K562 (cell line): ENCODE measurements around the gene GSK3B. TPM values are rescaled to one million over a fixed set of nuclear protein-coding genes. Genes with fewer than 3 reads are reported as not detected.

Experiments used
- CHD2 ChIP-seq: IDR thresholded peaks from 2 replicates; pipeline ENCODE4 v1.6.1; 2011; ENCODE audit warnings: low read depth, low read length
- CXXC5 ChIP-seq: fragments of 250-450 bp; sonication (Bioruptor Pico); IDR thresholded peaks from 2 replicates; pipeline ENCODE4 v1.8.0; 2022; ENCODE audit warnings: inconsistent platforms, mild to moderate bottlenecking, moderate library complexity
- ESRRA ChIP-seq: fragments of 450-650 bp; IDR thresholded peaks from 2 replicates; pipeline ENCODE4 v1.6.1; 2014; ENCODE audit warnings: low read depth, mild to moderate bottlenecking, moderate library complexity, borderline replicate concordance
- FOS ChIP-seq: IDR thresholded peaks from 3 replicates; pipeline ENCODE4 v1.6.1; 2011; ENCODE audit not compliant: insufficient read length; ENCODE audit errors: extremely low read depth
- HDAC2 ChIP-seq: fragments of 450-650 bp; IDR thresholded peaks from 2 replicates; pipeline ENCODE4 v1.6.1; 2016; ENCODE audit warnings: mild to moderate bottlenecking
- KDM1A ChIP-seq, 2 experiments: fragments of 450-650 bp; IDR thresholded peaks; 2 replicates each; pipeline ENCODE4 v1.6.1; 2016; ENCODE audit warnings: mild to moderate bottlenecking in 2 of 2
- MBD2 ChIP-seq: sonication (generic); IDR thresholded peaks from 2 replicates; pipeline ENCODE4 v1.6.1; 2016; ENCODE audit warnings: low read depth, borderline replicate concordance
- NFRKB ChIP-seq: fragments of 450-650 bp; IDR thresholded peaks from 2 replicates; pipeline ENCODE4 v1.6.1; 2016; ENCODE audit warnings: low read depth
- RAD21 ChIP-seq, 2 experiments: fragments of 250-450 bp in 1 of 2; fragments of 450-650 bp in 1 of 2; sonication (Bioruptor Pico) in 1 of 2; formaldehyde crosslinking in 1 of 2; IDR thresholded peaks in 1 of 2; conservative IDR thresholded peaks in 1 of 2; 2 replicates each; pipeline versions ENCODE4 v1.4.0 to v1.8.0; 2020 to 2022; ENCODE audit warnings: mild to moderate bottlenecking in 2 of 2, moderate library complexity in 1 of 2
- RBBP5 ChIP-seq: fragments of 200-600 bp; sonication (generic); IDR thresholded peaks from 2 replicates; pipeline ENCODE4 v1.6.1; 2012; ENCODE audit warnings: borderline replicate concordance, mild to moderate bottlenecking, low read length, control low read depth, inconsistent platforms; ENCODE audit not compliant: insufficient read depth, poor library complexity, severe bottlenecking
- RCOR1 ChIP-seq, 2 experiments: IDR thresholded peaks; 2 replicates each; pipeline ENCODE4 v1.6.1; 2012; ENCODE audit warnings: low read depth in 2 of 2, low read length in 2 of 2, borderline replicate concordance in 1 of 2, improper control_type of control experiment in 1 of 2
- SOX6 ChIP-seq: fragments of 450-650 bp; IDR thresholded peaks from 2 replicates; pipeline ENCODE4 v1.6.1; 2014; ENCODE audit warnings: mild to moderate bottlenecking
- TBP ChIP-seq: optimal IDR thresholded peaks from 2 replicates; pipeline ENCODE3; 2011; ENCODE audit warnings: low read depth, low read length, improper control_type of control experiment
- TCF3 ChIP-seq: sonication (generic); formaldehyde crosslinking; IDR thresholded peaks from 2 replicates; pipeline ENCODE4 v1.4.0; 2020; ENCODE audit warnings: mild to moderate bottlenecking, missing genetic modification reagents
- U2AF1 ChIP-seq: fragments of 200-400 bp; formaldehyde crosslinking; optimal IDR thresholded peaks from 2 replicates; pipeline ENCODE3; 2017; ENCODE audit warnings: mild to moderate bottlenecking, low read depth, low read length, moderate library complexity
- ZEB2 ChIP-seq: fragments of 450-650 bp; IDR thresholded peaks from 2 replicates; pipeline ENCODE4 v1.6.1; 2016
- ZNF197 ChIP-seq: fragments of 200-800 bp; sonication (Bioruptor generic); IDR thresholded peaks from 2 replicates; pipeline ENCODE4 v1.6.1; 2016; ENCODE audit warnings: low read depth, missing genetic modification characterization, missing compliant biosample characterization
- ZNF24 ChIP-seq: fragments of 450-650 bp; IDR thresholded peaks from 2 replicates; pipeline ENCODE4 v1.6.1; 2016
- ZNF644 ChIP-seq: fragments of 200-800 bp; sonication (Bioruptor generic); IDR thresholded peaks from 2 replicates; pipeline ENCODE4 v1.6.1; 2016; ENCODE audit warnings: low read depth, missing genetic modification characterization, missing compliant biosample characterization
- polyA plus RNA-seq, 8 experiments: library from polyadenylated mRNA; depleted of rRNA in 4 of 8; stranded (reverse) in 5 of 8; unstranded in 3 of 8; fragments of >200 nt; fragmentation: Nextera tagmentation in 2 of 8; fragmentation: Illumina TruSeq in 1 of 8; extraction: Ambion mirVana in 2 of 8; extraction: Trizol in 1 of 8; gene quantifications; 2 replicates each; pipeline versions ENCODE4 v1.2.1 to v1.2.3, GENCODE V29; 2011 to 2014; ENCODE audit warnings: inconsistent platforms in 1 of 8, missing spikeins in 1 of 8
- total RNA-seq, 7 experiments: library from RNA; depleted of rRNA in 6 of 7; stranded (reverse); fragments of >200 nt in 6 of 7; fragmentation: Illumina TruSeq in 2 of 7; extraction: Trizol in 2 of 7; gene quantifications; 2 replicates each; pipeline versions ENCODE4 v1.2.1 to v1.2.3, GENCODE V29; 2011 to 2021; ENCODE audit warnings: low replicate concordance in 1 of 7
- TF ChIP-seq, protein P1 (sequence below), 2 experiments: fragments of 450-650 bp; conservative IDR thresholded peaks; 2 replicates each; pipeline ENCODE4 v1.6.1; 2017; ENCODE audit warnings: mild to moderate bottlenecking in 2 of 2, moderate library complexity in 2 of 2
- TF ChIP-seq, protein P2 (sequence below), 2 experiments: fragments of 200-800 bp in 1 of 2; sonication (Bioruptor generic) in 1 of 2; sonication (generic) in 1 of 2; formaldehyde crosslinking in 1 of 2; IDR thresholded peaks in 1 of 2; conservative IDR thresholded peaks in 1 of 2; 2 replicates each; pipeline versions ENCODE4 v1.5.0 to v1.6.1; 2016 to 2020; ENCODE audit warnings: missing compliant biosample characterization in 1 of 2, missing genetic modification characterization in 1 of 2, missing genetic modification reagents in 1 of 2
- TF ChIP-seq, protein P3 (sequence below): fragments of 450-650 bp; formaldehyde crosslinking; IDR thresholded peaks from 2 replicates; pipeline ENCODE4 v1.4.0; 2022; ENCODE audit warnings: missing genetic modification characterization
- TF ChIP-seq, protein P4 (sequence below): sonication (generic); formaldehyde crosslinking; IDR thresholded peaks from 2 replicates; pipeline ENCODE4 v1.8.0; 2022; ENCODE audit warnings: missing genetic modification reagents, mild to moderate bottlenecking, moderate library complexity, borderline replicate concordance

Gene GSK3B
- total and polyA plus RNA-seq, 9 of the 15 experiments (the other 6 are each of a cell fraction or from before 2014, with no cell fraction given): 4.7 to 25.0 (median 18.7) TPM

DNA sequence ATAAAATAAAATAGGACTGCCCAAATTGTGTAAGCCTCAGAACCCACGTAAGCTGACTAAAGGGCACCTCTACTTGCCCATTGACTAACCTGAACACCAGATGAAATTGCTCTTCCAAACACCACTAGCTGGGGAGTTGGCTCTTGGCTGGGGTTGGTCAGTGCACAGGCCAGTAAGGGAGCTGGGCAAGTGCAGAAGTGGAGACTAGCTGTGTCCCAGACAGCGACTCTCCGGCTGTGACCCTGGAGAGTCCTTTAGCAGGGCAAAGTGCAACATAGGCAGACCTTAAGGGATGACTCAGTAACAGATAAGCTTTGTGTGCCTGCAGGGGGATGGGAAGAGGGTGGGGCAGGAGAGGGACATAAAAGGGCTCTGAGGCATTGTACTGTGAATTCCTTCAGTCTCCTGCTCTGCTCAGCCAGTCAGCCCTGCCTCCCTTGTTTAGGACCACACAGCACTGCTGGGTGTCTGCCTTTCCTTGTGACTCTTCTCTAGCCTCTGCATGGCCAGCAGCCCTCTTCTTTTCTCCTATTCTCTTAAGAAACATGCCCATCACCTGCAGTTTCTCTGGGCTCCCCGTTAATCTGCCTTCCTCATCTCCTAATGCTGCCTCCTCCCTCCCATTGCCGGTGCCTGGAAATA is 299.2 kb downstream of the GSK3B start (continued):
- TF ChIP-seq CXXC5 (CRISPR knock-in tag): peak; percentile 44
- 0 out of 2 replicates have a peak, but pooled peaks have one; percentile 15 for TF ChIP-seq ZNF644 (tag)
- peak; percentile 38 for TF ChIP-seq FOS
- TF ChIP-seq TBP: peak; percentile 41
- TF ChIP-seq, protein P1, sequence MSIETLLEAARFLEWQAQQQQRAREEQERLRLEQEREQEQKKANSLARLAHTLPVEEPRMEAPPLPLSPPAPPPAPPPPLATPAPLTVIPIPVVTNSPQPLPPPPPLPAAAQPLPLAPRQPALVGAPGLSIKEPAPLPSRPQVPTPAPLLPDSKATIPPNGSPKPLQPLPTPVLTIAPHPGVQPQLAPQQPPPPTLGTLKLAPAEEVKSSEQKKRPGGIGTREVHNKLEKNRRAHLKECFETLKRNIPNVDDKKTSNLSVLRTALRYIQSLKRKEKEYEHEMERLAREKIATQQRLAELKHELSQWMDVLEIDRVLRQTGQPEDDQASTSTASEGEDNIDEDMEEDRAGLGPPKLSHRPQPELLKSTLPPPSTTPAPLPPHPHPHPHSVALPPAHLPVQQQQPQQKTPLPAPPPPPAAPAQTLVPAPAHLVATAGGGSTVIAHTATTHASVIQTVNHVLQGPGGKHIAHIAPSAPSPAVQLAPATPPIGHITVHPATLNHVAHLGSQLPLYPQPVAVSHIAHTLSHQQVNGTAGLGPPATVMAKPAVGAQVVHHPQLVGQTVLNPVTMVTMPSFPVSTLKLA (conservative IDR thresholded peaks at IDR 0.05): no peak
- peak; percentile 22 to 29 for TF ChIP-seq RAD21 (CRISPR knock-in tag; conservative IDR thresholded peaks at IDR 0.05 in 1 of 2, IDR thresholded peaks at IDR 0.05 in 1 of 2)
- TF ChIP-seq ZEB2: 0 out of 2 replicates have a peak, but pooled peaks have one; percentile 23
- TF ChIP-seq, protein P2, sequence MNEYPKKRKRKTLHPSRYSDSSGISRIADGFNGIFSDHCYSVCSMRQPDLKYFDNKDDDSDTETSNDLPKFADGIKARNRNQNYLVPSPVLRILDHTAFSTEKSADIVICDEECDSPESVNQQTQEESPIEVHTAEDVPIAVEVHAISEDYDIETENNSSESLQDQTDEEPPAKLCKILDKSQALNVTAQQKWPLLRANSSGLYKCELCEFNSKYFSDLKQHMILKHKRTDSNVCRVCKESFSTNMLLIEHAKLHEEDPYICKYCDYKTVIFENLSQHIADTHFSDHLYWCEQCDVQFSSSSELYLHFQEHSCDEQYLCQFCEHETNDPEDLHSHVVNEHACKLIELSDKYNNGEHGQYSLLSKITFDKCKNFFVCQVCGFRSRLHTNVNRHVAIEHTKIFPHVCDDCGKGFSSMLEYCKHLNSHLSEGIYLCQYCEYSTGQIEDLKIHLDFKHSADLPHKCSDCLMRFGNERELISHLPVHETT (CRISPR knock-in tag; conservative IDR thresholded peaks at IDR 0.05 in 1 of 2, IDR thresholded peaks at IDR 0.05 in 1 of 2): 0 out of 4 replicates have a peak, but pooled peaks of 1 of the 2 experiments have one; percentile 12
- TF ChIP-seq ESRRA: peak; percentile 97
- peak; percentile 22; the same call in 1 of the 2 replicates for TF ChIP-seq CHD2
- TF ChIP-seq ZNF197 (CRISPR knock-in tag): no peak
- TF ChIP-seq SOX6: peak; percentile 93
- TF ChIP-seq, protein P3, sequence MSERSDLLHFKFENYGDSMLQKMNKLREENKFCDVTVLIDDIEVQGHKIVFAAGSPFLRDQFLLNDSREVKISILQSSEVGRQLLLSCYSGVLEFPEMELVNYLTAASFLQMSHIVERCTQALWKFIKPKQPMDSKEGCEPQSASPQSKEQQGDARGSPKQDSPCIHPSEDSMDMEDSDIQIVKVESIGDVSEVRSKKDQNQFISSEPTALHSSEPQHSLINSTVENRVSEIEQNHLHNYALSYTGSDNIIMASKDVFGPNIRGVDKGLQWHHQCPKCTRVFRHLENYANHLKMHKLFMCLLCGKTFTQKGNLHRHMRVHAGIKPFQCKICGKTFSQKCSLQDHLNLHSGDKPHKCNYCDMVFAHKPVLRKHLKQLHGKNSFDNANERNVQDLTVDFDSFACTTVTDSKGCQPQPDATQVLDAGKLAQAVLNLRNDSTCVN: no peak
- TF ChIP-seq RBBP5: peak; percentile 60
- TF ChIP-seq NFRKB: peak; percentile 36; the same call in 1 of the 2 replicates
- TF ChIP-seq MBD2: peak; percentile 51; the same call in 1 of the 2 replicates
- peak; percentile 60; the same call in 1 of the 2 replicates for TF ChIP-seq HDAC2
- no peak for TF ChIP-seq U2AF1
- 0 out of 2 replicates have a peak, but pooled peaks have one; percentile 6 for TF ChIP-seq ZNF24
- TF ChIP-seq TCF3 (CRISPR knock-in tag): peak; percentile 40; the same call in 1 of the 2 replicates
- TF ChIP-seq, protein P4, sequence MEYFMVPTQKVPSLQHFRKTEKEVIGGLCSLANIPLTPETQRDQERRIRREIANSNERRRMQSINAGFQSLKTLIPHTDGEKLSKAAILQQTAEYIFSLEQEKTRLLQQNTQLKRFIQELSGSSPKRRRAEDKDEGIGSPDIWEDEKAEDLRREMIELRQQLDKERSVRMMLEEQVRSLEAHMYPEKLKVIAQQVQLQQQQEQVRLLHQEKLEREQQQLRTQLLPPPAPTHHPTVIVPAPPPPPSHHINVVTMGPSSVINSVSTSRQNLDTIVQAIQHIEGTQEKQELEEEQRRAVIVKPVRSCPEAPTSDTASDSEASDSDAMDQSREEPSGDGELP (CRISPR knock-in tag): peak; percentile 51; the same call in 1 of the 2 replicates
- TF ChIP-seq KDM1A (IDR thresholded peaks at IDR 0.05): peak; percentile 21 to 73; a peak in 3 of 4 replicates
- peak in 1 of 2 experiments; percentile 76; a peak in 2 of 4 replicates for TF ChIP-seq RCOR1 (IDR thresholded peaks at IDR 0.05; ENCODE audit: borderline replicate concordance in 1 of 2, low read depth in 2 of 2, low read length in 2 of 2)
